GM18526 (cell line): Measurements from ENCODE around the gene FGFBP1.

Experiments used
- POLR2A ChIP-seq: IDR thresholded peaks from 3 replicates; pipeline ENCODE4 v1.6.1; 2011; ENCODE audit not compliant: insufficient read length; ENCODE audit errors: extremely low read depth

The FGFBP1 gene

GRCh38 chr4:15928883-15929282, 9.7 kb downstream of the FGFBP1 start:
- no peak for TF ChIP-seq POLR2A

GRCh38 chr4:15926486-15926885, 12.1 kb downstream of the FGFBP1 start:
- no peak for TF ChIP-seq POLR2A

DNA sequence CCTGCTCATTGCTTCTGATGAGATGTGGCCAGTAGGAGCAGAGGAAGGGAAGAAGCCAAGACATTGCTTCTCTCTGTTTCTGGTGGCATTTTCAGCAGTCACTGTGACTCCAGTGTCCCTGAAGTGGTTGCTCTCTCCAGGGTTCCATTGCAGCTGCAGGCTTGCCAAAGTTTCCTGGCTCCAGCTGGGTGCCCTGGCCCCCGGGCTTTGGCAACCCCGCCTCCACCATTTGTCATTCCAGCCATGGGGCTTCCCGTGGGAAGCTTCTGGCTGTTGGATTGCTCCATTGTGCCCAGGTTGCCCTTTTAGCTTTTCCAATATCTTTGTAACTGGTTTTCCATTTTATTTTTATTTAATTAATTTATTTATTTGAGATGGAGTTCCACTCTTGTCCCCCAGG, 12.7 kb downstream of the FGFBP1 start:
- TF ChIP-seq POLR2A = no peak

- no peak for TF ChIP-seq POLR2A
Measured at GRCh38 chr4:15921592-15921932, 17.0 kb downstream of the FGFBP1 start.

DNA sequence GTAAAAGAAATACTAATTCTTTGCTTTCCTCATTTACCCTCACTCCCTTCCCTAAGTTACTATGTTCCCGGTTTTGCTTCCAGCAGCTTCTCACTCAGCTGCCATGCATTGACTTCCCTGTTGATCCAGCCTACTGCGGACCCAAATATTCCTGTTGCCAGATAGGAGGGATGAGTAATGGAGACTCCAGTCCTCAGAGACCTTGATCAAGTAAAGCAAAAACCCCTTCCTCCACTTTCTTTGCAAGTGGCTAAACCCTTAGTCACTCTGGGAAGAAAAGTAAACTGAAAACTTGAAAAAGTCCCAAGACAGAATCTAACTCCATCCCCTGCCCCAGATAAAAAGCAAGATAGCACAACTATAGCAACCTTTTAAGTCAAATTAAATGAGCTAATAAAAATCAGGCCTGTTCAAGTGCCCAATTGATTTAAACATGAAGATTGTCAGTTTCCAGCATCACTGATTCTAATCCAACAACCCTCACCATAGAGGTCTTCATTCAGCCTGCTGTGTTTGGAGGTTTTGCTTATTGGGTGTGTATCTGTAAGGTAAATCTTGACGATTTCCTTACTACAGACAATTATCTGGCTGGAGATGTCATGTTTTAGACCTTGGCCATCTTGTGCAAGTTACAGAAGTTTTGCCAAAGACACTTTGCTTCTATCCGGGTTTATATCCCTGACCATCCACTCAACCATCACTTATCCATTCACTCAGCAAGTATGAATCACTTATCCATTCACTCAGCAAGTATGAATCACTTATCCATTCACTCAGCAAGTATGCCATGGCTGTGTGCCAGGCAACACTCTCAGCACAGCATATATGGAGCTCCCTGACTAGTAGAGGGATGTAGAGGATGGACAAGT, 17.6 kb downstream of the FGFBP1 start:
- no peak for TF ChIP-seq POLR2A

GRCh38 chr4:15918484-15919129, 19.9 kb downstream of the FGFBP1 start:
- no peak for TF ChIP-seq POLR2A

DNA sequence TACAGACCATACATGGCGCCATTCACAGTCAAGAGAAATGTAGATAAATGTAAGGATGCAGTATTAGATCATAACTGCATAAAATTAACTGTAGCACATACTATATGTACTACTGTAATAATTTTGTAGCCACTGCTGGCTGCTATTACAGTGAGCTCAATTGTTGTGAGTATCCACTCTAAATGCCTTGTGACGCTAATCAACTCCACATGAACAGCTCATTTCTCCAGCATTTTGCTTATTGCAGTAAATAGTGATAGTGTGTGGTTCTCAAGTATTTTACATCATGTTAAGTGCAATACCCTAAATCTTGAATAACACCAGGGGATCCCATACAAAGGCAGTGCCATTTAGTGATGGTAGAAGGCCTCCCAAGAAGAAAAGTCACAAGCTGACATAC, 21.2 kb downstream of the FGFBP1 start:
- TF ChIP-seq POLR2A = no peak

DNA sequence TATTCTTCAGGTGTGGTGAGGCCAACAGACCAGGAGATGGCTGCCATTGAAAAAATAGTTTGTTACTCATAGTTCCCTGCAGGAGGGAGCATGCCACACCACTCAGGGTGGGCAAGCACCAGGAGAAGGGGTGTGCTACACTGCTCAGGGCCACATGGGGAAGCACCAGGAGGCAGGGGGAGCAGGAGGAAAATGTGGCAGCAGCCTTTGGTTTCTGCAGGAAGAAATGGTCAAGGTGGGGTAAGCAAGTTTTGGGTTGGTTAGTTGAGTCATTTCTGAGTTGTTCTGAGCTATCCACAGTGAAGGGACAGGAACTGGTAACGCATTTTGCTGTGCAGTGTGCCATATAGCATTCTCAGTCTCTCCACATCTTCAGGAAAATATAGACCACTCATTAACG, 23.8 kb downstream of the FGFBP1 start:
- TF ChIP-seq POLR2A = no peak

DNA sequence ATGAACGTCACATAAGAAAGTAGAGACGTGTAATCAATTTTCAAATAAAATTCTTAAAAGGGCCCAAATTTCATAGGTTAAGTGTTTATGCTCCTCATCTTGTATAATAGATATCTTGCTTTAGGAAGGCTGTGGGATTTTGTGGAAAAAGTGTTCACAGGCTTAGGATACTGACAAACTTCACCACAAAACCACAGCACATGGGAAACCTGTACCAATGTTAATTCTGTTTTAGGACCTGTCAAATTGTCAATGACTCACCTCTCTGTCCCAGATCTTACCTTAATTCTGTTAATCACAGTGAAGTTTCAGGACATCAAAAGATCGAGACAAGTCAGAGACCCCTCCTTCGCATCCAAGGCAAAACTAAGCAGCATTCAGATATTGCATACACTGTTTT, 24.2 kb downstream of the FGFBP1 start:
- TF ChIP-seq POLR2A = no peak

DNA sequence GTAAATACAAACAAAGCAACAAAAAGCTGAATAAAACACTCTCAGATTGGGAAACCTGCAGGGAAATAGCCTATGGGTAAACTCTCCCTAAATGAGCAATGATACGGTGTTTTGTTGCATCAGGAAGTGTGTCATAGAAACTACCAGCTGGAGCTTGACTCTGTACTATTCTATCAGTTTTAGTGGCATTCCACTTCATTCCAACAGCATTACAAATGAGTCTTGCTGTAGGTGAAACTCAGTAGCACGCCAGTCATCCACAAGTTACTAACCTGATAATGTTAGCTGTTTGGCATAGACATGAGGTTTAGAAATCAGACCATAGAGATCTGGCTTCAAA, 24.9 kb downstream of the FGFBP1 start:
- TF ChIP-seq POLR2A = no peak

DNA sequence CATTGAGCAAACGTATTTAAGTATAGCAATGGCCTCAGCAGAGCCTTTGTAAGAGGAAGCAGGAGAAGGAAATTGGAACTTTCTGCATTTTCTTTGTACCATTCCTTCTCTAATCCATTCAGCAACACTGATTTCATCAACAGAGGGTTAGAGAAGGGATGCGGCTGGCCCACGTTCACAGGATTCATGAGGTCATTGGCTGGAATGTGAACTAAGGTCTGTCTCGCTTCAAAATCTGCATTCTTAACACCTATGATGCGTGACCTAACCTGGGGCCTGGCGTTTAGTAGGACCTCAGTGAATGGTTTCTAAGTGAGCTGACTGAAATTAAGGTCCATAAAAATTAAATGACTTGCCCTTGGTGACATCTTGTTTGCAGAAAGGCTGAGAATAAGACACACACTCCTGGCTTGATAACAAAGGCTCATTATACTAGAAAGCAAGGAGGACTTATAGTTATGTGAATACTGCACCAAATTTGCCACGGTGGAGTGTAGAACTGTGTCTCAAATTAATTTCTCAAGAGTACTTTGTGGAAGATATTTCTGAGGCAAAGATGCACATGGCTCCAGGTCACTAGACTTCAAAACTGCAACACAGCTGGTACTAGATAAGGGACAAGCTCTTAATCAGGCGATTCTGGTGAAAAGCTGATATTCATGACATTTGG, 25.4 kb downstream of the FGFBP1 start:
- TF ChIP-seq POLR2A = no peak

GRCh38 chr4:15912236-15912635, 26.3 kb downstream of the FGFBP1 start:
- no peak for TF ChIP-seq POLR2A

DNA sequence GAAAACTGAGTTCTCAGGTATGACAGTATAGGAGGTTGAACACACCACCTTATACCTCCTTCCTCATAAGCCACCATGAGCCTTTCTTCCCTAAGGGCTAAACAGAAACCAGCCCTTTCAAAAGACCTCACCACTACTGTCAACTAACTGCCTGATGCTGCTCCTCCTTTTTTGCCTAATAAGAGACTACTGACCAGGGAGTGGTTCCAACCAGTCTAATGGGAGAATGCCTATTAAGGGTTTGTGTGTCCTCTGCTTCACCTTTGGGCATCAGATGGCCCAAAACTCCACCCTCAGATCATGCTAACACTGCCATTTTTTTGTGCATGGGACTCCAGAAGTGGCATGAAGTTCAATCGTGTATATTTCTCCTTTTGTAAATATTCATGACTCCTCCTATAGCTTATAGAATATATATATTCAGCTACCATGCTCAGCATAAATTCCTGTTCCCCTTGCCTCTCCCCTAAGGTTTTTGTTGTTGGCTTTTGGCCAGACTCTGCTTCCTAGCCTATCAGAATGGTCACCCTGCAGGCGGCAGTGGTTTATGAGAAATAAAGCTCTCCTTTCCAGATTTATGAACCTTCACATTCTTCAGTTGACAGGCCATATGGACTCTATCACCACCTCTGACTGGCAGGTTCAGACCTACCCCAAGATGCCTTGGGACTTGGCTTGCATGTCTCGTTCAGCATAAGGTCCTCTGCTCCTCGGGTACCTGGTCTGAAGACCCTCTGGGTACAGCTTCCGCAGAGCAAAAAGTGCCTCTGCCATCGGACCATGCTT, 28.2 kb downstream of the FGFBP1 start:
- TF ChIP-seq POLR2A = no peak

- TF ChIP-seq POLR2A = no peak
Measured at GRCh38 chr4:15907430-15907829, 31.1 kb downstream of the FGFBP1 start.

- TF ChIP-seq POLR2A = no peak
Measured at GRCh38 chr4:15906020-15906443, 32.5 kb downstream of the FGFBP1 start.
